Left renal pelvis (tissue), 4 donors: Measurements from ENCODE around the gene ATP13A4. TPM values are rescaled to one million over a fixed set of nuclear protein-coding genes. Genes with fewer than 3 reads are reported as not detected.
A peak's percentile ranks its signal among the peaks of the same experiment; 100 is the strongest.

ENCODE experiments used
- DNase-seq, 4 donors: peaks; one replicate each; pipeline ENCODE4 v3.0.0-alpha.2; 2013; ENCODE audit warnings: low read depth in 4 of 4, low spot score in 3 of 4
- polyA plus RNA-seq, 4 donors: library from polyadenylated mRNA; unstranded; fragments of 120-200 nt; gene quantifications; one replicate each; pipeline ENCODE4 v1.2.1, GENCODE V29; 2013; ENCODE audit not compliant: insufficient read length in 4 of 4

Gene ATP13A4
- polyA plus RNA-seq, 4 donors: 0.41 to 2.2 (median 1.3) TPM

- no peak for DNase-seq
Observed at GRCh38 chr3:193407112-193407511, 147.6 kb downstream of the ATP13A4 start.

- no peak for DNase-seq
Observed at GRCh38 chr3:193403307-193403706, 151.4 kb downstream of the ATP13A4 start.

GRCh38 chr3:193400304-193400703 lies 154.4 kb downstream of the ATP13A4 start:
- no peak for DNase-seq

GRCh38 chr3:193396451-193397244 lies 158.0 kb downstream of the ATP13A4 start:
- no peak for DNase-seq

- DNase-seq: peak in 3 of 4 donors; percentile 18 to 50 (median 26)
Observed at GRCh38 chr3:193391902-193392301, 162.8 kb downstream of the ATP13A4 start.

GRCh38 chr3:193389335-193389734 lies 165.4 kb downstream of the ATP13A4 start:
- no peak for DNase-seq

GRCh38 chr3:193388361-193388760 lies 166.3 kb downstream of the ATP13A4 start:
- DNase-seq: no peak

- no peak for DNase-seq
Observed at GRCh38 chr3:193387596-193387995, 167.1 kb downstream of the ATP13A4 start.

- DNase-seq: no peak
Observed at GRCh38 chr3:193378706-193379105, 176.0 kb downstream of the ATP13A4 start, which contains the start of gene ATP13A5. ATP13A5 (minus strand) TSS chr3:193378753; CDS start chr3:193378725, 28 bp downstream.

GRCh38 chr3:193377591-193377990 lies 177.1 kb downstream of the ATP13A4 start:
- DNase-seq: no peak

- no peak for DNase-seq
Observed at GRCh38 chr3:193375614-193376013, 179.1 kb downstream of the ATP13A4 start.

GRCh38 chr3:193372783-193373182 lies 181.9 kb downstream of the ATP13A4 start:
- DNase-seq: no peak

GRCh38 chr3:193367868-193368267 lies 186.8 kb downstream of the ATP13A4 start:
- no peak for DNase-seq

GRCh38 chr3:193357291-193357690 lies 197.4 kb downstream of the ATP13A4 start:
- no peak for DNase-seq

- DNase-seq: no peak
Observed at GRCh38 chr3:193354423-193354822, 200.3 kb downstream of the ATP13A4 start.

Other genes starting within 250 kb of the ATP13A4 start
- under 1 TPM in 2 of 4 donors, not detected in 2; 0.11 to 0.38 TPM for gene ATP13A5, start 176.1 kb downstream of the ATP13A4 start, polyA plus RNA-seq
- 10 to 100 TPM; 53.6 to 92.8 (median 70.8) TPM for gene OPA1, start 38.3 kb upstream of the ATP13A4 start, polyA plus RNA-seq